ENCODE results near the gene GARS1. TPM values are rescaled to one million over a fixed set of nuclear protein-coding genes. Genes with fewer than 3 reads are reported as not detected.

Gene GARS1
- total RNA-seq, 1 donor from 2014 or later, result 68.1 TPM

DNA sequence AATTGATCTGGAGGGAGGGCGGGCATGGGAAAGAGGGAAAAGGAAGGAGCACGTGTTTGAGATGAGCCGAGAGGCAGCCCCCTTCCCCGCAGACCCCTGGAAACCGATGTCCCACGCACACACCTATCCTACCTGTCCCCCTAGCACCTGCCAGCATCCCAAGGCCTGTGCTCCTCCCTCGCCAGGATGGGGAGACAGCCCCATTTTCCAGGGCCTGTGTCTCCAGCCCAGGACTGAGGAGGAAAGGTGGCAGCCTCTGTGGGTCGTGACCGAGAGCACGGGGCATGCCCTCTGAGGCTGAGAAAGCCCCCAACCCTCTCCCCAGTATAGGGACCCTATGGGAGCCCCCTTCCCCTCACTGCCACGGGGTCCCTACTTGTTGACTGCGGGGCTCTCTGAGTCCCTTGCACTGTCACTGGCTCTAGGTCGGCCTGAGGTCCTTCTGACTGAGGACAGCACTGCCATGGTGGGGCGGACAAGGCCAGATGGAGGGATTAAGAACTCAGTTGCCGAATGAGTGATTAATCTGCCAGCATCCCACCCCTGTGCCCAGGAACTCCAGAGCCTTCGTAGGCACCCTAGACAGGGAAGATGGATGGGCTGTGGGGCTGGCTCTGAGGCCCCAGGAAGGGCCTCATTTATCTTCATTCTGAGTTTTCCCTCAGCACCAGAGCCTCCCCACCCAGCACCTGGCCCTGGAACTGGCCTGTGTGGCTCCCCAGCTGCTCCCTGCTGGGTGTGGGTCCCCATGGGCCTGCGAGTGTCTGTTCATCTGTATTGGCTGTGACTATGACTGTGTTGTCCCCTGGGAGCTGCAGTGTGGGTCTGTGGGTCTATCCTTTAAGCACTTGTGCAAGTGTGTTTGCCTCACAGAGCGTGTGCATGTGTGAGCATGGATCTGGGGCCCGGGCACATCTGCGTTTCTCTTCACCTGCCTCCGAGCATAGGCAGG is 61.6 kb downstream of the GARS1 start:
- no peak for DNase-seq (ENCODE audit: low spot score)

DNA sequence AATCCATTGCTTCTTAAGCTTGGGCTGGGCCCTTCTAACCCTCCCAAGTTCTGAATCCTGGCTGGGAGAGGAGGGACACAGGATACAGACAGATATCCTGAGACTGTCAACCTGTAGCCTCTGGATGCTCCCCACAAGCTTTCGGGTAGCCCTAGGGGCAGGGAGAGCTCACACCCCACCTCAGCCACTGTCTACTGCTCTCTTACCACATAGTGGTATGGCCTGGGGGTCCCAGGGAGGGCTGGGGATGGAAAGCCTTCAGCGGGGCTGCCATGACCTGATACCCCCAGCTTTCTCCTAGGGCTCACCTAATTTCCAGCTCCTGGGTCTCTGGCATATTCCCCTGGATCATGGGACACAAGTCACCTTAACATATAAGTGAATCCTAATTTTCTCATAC is 62.5 kb downstream of the GARS1 start:
- no peak for DNase-seq (ENCODE audit: low spot score)

DNA sequence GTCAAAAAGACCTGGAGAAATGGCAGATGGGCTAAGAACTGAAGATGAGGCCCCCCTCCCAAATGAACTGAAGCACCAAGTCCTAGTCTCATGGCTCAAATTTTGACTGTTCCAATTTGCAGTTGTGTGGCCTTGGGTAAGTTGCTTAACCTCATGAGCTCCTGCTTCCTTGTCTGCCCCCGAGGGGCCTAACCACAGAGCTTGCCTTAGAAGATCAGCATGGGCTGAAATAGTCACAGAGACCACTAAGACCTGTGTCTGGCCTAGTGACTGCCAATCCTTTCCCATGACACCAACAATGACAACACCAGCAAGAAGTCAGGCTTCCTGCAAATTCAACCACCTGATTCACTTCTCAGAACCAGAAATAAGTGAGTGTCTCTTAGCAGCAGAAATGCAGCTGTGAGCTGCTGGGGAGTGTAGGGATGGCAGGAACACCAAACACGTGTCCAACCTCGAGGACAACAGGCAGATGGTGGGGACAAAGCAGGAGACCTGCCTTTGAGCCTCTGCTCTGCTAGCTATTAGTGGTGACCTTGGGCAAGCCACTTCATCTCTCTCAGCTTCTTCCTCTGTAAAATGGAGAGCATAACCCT is 63.9 kb downstream of the GARS1 start:
- no peak for DNase-seq (ENCODE audit: low spot score)

DNA sequence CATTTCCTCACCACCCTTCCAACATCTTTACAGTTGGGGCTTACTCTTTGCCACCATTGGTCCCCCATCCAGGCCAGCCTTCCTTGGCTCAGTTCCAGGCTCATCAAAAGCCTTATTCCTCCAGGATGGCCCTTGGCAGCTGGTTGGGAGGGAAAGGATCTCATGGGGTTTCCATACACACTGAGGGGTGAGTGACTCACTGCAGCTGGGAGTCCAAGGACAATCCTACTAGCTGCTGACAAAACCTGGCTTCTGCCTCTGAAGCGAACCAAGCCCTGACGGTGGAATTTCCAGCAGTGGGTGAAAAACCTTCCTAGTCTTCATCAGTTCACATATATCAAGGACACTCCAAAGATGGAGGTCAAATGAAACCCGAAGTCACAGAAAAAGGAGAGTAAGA is 64.6 kb downstream of the GARS1 start:
- DNase-seq (ENCODE audit: low spot score), result no peak

DNA sequence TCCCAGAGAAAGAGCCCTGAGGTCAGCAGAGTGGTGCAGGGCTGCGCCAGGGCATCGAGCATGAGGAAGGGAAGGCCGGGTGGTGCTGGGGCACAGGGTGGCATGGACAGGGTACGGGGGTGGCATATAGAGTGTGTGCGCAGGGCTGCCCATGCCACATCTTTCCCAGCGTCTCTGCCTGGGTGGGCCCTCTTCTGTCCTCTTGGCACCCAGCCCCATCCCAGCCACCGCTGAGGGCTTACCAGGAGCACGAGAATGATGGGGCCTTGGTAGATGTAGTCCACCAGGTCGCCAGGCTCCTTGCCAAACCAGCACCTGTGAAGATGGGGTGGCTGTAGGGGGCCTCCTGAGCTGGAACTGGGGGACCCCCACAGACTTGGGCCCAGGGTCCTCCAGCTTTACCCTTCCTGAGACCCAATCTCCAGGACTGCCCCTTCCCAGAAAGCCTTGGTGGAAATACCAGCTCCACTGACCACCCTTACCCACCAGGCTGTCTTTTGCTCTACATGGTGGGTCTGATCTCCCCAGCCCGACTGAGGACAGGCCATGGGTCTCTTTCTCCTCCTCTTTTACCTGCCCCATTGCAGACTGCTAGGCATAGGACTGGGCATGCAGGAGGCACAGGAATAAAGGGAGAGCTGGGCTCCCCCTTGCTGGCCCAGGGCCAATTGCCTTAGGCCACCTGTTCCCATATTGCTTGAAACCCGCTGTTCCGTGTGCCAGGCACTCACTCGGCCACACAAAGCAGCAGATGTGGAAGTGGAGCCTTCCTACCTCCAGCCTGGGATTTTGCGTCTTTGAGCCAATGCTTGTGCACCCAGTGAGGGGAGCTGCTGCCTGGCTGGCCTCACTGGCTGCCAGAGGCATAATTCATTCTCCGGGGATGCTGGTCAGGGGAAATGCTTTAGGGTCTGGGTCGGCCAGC is 65.9 kb downstream of the GARS1 start:
- no peak for DNase-seq (ENCODE audit: low spot score)

DNA sequence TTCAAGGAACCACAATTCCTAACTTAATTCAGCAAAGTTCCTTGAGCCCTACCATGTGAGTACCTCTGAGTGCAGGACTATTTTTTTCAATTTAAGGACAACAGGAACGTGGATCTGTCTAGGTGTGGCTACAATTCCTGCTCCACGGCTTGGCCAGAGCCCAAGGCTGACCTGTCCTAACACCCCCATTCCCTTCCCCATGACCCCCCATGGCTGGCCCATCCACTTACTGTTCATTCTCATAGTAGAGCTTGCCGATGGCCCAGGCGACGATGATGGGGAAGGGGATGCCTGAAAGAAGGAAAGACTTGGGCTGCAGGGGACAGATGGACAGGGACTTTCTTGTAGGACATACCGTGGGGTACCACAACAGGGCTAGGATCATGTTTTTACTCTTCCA is 67.2 kb downstream of the GARS1 start:
- no peak for DNase-seq (ENCODE audit: low spot score)

DNA sequence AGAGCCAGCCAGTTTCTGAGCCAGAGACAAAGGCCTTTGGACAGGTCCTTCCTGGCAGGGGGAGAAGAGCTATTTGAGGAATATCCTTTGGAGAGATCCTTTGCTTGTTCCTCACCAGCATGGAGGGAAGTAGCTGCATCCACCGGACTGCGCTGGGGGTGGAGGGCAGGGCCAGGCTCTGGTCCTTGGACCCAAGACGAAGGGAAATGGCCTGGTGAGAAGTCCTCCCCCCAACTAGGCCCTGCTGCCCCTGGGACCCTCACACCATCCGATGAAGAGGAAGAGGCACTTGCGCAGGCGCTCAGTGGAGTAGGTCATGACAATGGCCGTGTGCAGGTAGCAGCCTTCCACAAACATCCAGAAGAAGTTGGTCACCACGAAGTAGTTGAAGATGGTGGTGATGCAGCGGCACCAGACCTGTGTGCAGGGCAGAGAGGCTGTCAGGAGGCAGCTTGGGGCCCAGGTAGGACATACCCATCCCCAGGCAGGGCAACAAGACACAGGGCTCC is 67.8 kb downstream of the GARS1 start:
- DNase-seq (ENCODE audit: low spot score), result no peak

DNA sequence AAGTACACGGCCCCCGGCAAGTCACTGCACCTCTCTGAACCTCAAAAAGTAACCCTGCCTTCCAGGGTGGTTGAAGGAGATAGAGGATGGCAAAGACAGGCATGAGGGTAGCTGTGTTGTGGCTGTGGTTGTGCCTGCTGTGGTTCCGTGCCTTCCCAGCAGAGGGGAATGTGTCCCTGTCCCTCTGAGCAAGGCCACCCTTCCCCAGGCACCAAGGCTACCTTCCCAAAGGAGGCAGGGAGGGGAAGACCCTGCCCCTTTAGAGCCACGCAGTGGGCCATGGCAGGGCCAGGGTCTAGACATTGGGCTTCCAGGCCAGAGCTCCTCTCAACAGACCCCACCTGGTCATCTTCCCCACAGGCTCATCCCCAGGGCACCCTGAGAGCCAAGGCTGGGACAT is 68.7 kb downstream of the GARS1 start:
- no peak for DNase-seq (ENCODE audit: low spot score)

DNA sequence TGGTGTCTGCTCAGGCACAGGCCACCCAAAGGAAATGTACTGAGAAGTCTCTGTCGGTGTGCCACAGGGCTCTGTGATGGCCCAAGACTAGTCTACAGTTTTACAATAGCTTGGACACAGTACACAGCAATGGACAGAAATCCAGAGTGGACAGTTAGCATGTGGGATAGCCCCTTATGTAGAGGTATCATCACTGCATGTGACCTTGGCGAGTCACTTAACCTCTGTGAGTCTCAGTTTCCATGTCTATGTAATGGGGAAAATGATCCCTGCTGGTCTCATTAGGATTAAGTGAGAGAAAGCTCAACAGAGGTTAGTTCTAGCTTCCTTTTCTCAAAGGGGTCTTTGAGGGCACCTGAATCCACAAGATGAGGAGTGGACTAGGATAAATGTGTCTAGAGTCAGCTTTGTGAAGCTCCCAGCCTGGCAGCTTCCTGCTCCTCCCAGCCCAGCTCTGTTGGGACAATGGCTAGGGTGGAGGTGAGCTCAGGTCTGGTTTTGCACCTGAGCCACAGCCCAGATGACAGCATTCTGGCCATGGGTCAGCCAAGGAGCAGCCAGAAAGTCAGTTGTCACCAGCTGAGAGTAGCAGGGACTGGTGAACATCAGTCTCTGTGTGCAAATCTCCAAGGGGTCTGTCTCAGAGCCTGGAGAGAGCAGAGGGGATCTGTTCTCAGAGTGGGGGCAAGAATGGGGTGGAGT is 69.7 kb downstream of the GARS1 start:
- no peak for DNase-seq (ENCODE audit: low spot score)

DNA sequence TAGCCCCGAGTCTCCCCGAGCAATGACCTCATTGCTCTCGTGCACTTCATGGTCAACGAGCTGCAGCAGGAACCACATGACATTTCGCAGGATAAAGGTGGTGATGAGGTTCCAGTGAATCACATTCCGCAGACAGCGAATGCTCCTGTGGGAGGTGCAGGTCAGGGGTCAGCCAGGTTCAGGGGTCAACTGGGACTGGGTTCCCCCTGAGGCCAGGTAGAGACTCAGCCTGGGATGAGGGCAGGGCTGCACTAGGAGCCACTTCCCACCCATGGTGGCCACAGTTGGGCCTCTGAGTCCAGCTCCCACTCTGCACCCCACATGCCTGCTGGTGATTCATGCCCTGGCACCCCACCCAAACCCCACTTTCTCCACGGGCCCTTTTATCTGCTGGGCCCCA is 70.4 kb downstream of the GARS1 start:
- no peak for DNase-seq (ENCODE audit: low spot score)

DNA sequence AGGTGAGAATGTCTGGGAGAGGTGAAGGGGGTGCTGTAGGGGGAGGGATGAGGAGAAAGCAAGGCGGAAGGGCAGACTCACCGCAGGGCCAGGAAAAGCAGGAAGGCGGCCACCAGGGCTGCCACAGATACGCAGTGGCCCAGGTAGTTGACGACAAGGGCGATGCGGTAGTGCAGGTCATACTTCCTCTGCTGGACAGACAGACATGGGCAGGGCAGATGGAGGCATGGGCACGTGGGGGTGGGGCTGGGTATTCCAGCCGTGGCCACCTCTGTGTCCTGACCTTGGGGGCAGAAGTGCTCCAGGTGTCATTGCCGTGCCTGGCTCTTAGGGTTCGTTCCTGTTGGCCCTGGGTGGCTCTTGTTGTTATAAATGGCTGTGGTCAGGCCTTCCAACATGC is 70.8 kb downstream of the GARS1 start:
- no peak for DNase-seq (ENCODE audit: low spot score)

DNA sequence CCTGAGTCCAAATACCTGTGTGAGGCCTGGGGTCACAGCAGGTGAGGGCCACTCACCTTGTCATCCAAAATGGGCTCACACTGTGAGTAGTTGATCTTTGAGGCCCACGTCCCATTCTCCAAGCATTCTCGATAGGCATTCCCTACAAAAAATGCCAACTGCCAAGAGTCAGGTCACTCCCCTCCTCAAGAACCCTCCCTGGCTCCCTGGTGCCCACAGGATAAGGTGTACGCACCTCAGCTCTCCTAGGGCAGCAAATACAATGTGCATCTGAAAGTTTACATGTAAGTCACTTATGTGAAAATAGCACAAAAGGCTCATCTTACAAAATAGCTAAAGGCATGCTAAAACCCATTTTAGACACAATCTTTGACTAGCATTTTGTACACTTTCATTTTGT is 72.5 kb downstream of the GARS1 start:
- DNase-seq (ENCODE audit: low spot score), result no peak

DNA sequence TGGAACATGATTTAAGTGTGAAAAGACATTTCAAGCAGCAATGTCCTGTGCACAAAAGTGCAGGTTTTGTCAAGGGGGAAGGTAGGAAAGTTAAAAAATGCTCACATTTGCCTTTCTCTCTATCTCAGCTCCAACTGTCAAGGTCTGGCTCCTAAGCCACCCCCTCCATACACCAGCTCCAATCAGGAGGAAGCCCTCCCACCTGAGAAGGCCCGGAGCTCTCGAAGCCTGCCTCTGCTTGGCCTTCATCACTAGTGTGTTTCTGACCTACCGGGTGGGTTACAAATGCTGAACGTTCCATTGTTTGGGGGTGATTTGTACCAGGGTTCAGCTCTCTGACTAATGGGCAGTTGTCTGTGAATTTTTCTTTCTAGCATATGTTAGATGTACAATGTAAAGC is 73.4 kb downstream of the GARS1 start:
- no peak for DNase-seq (ENCODE audit: low spot score)

DNA sequence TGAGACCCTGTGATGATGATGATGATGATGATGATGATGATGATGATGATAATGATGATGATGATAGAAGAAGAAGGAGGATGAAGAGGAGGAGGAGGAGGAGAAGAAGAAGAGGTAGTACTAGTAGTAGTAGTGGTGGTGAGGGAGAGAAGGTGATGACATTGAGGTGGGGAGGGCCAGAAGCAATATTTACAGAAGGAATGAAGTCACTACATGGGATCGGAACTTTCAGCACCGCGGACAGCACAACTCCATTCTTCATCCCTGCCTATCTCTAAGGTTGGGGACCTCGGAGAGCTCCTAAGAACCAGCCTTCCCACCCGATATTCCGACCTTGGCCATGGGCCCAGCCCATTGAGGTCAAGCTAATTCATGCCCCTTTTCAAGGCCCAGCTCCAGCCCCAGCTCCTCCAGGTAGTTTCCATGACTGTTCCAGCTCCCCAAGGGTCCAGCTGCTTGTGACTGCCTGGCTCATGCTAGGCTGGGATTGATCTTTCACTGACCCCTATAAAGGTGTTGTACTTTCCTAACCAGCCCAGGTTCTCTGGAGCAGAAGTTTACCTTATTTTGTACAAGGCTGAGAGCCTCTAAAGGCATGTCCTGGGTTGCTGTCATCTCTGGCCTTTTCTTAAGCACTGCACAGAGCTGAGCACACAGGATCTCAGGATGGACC is 77.3 kb downstream of the GARS1 start:
- peak; percentile 63 for DNase-seq (ENCODE audit: low spot score)

DNA sequence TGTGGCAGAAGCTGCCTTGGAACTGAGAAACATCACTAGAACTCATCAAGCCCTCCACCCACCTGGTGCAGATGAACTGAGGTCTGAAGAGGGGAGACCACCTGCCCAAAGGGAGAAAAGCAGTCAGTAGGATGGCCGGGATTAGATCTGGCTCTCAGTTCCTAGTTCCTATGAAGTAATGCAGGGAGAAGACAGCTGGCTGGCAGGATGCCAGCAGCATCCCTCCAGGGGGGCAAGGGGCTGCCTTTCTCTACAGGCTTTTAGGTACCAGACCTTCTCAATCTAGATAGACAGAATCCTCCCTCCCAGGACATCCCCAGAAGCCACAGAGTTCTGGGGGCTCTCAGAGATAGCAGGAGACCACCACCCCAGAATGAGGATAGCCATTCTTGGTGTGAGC is 79.7 kb downstream of the GARS1 start:
- DNase-seq (ENCODE audit: low spot score), result no peak

DNA sequence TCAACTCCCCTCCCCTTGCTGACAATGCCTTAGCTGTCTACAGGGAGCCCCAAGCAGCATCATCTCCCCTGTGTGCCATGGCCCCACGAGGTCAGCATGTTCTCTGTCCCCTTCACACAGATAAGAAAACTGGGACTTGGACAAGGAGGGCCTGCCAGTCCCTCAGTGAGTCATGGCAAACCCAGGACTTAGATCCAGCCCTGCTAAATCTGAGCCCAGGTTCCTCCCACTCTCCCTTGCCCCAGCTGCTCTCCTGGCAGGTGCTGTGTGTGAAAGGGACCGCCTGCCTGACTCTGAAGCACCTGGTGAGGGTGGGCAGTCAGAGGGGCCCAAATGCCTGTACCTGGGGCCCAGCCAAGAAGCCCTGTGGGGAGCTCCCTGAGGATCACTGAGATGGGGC is 80.2 kb downstream of the GARS1 start:
- no peak for DNase-seq (ENCODE audit: low spot score)

DNA sequence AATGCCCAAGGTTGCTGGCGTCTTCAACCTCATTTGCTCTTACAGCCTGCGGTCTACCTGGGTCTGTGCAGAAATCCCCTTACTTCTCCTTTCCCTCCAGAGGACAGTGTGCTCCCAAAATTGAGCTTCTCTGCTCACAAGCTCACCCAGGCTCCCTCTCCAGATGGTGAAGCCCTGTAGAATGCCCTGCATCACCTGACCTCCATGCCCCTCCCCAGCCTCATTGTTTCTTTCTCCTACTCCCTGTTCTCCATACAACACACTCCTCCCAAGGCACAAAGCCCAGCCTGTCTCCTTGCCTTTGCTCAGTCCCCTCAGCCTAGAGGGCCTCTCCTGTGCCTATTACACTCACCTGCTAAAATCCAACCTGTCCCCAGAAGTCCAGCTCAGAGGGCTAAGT is 84.1 kb downstream of the GARS1 start:
- DNase-seq (ENCODE audit: low spot score), result no peak

DNA sequence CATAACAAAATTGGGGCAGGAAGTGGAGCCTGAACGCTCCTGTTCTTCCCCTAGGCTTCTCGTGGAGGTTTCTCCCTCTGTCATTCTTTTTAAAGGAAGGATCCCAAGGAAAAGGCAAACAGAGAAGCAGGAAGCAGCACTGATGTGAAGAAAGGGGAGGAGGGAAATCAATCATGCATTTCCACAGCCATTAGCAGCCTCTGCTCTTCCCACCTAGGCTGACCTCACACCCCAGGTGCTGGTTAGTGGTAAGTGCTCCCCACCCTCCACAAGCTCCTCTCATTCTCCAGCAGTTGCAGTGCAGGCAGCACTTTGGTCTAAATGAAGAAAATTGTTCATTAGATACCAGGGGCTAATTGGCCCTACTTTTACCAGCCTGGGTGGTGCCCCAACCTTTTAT is 85.0 kb downstream of the GARS1 start:
- DNase-seq (ENCODE audit: low spot score), result no peak

DNA sequence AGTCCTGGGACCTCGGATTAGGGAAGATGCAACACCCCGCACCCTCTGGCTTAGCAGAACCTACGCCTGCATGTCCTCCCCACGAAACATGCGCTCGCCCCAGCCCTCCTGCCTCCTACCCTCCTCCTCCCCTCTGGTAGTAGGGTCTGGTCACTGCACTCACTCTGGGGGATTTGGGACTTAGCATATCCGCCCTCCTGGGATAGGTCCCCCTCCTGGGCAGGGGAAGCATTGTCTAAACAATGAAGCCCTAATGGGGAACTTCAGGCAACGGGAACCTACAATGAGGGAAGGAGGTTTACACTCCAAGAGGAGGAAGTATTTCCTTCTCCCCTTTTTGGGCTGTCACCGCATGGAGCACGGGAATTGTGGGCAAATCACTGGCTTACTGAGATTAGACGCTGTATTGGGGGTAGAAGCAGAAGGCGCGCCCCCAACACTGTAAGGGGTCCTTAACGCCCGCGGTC is 86.7 kb downstream of the GARS1 start:
- DNase-seq (ENCODE audit: low spot score), result no peak

DNA sequence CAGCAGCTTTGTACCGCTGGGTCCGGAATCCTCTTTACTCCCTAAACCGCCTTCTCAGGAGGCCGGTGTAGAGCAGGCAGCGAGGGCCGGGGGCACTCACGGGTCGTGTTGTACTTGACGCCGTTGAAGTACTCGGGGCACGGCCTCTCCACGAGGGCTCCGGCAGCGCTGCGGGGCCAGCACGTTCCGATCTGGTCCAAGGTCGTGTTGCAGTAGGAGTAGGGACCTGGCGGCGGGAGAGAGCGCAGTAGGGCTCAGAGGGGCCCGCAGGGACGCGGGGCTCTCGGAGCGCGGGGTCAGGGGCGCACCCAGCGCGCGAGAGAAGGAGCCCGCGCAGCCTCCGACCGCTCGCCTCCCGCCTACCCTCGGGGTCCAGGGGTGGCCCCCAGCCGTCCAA is 87.1 kb downstream of the GARS1 start:
- no peak for DNase-seq (ENCODE audit: low spot score)

Data from umbilical cord (tissue), 2 donors.